Measurements from ENCODE around the gene KRTAP19-8.

KRTAP19-8 gene, protein sequence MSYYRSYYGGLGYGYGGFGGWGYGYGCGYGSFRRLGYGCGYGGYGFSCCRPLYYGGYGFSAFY

DNA sequence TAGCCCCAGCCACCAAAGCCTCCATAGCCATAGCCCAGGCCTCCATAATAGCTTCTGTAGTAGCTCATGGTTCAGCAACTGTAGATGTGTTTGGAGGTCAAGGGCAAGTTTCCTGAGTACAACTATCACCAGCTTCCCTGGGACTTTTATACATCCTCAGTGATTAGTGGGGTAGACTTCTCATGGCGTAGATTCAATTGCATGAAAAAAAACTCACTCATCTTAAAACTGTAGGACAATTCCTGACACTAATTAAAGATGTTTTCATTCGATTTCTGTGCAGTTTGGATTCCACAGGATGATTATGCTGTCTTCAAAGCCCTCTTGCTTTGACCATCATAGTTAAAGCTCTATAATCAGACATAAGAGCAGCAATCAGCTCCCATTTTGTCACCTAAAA, at the start of gene KRTAP19-8:
KRTAP19-8 (minus strand) TSS at position 101 of the 400 bp plus-strand sequence; CDS start at position 68, 33 bp downstream.
- DNase-seq = no peak

DNA sequence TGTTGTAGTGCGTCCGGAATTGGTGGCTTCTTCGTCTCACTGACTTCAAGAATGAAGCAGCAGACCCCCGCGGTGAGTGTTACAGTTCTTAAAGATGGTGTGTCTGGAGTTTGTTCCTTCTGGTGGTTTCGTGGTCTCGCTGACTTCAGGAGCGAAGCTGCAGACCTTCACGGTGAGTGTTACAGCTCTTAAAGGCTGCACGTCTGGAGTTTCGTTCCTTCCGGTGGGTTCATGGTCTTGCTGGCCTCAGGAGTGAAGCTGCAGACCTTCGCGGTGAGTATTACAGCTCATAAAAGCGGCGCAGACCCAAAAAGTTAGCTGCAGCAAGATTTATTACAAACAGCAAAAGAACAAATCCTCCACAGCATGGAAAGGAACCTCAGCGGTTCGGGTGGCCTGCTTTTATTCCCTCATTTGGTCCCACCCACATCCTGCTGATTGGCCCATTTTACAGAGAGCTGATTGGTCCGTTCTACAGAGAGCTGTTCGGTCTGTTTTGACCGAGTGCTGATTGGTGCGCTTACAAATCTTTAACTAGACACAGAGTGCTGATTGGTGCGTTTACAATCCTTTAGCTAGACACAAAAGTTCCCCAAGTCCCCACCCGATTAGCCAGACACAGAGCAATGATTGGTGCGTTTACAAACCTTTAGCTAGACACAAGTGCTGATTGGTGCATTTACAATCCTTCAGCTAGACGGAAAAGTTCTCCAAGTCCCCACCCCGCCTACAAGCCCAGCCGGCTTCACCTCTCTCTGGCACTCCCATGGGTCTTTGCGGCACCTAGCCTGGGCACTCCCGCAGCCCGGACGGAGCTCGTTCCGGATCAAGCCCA, 49.6 kb upstream of the KRTAP19-8 start:
- no peak for DNase-seq

DNA sequence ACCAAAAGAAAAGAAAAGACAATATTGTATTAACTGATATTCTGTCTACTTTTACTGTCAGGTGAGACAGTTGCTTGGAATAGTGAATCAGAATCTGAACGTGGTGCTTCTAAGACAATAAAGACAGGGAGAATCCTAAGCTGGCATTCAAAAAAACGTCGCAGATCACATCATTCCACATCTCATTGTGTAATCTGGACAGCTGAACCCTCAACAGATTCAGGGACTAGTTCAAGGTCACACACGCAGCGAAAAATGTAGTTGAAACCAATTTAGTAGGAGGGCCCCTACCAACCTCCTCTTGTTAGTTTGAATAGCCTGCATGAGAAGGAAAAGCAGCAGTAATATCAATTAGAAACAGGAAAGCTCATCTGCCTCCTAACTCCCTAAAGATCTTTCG, 46.4 kb upstream of the KRTAP19-8 start:
- DNase-seq = no peak

DNA sequence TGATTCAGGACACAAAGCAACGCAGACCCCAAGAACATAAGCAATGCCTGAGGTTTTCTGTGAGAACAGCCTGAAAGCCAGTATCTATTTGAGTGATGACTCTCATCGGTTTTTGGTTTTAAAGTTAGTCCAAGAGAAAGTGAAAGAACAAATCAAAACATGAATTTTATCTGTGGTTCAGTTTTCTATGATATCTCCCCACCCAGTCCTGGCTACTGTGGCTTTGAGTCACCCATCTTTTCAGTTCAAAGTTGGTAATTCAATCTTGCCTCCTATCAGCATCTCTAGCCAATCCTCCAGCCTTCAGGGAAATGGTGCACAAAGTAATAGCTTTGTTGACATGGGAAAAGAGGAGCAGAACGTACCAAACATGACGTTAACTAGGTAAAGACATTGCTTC, 40.5 kb upstream of the KRTAP19-8 start:
- DNase-seq = no peak

DNA sequence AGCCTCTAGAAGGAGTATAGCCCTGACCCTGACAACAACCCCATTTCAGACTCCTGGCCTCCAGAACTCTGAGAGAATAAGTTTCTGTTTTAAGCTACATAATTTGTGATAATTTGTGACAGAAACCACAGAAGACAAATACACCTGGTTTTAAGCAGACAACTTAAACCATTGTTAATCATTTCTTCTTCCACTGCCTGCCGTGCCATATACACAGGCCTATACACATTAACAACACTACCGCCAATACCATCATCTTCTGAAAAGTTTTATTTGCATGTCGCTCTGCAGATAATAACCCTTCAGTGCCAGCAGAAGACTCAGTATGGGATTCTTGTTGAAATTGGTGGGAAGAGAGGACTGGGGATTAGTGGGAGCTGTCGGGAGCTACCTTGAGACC, 39.9 kb upstream of the KRTAP19-8 start:
- DNase-seq = no peak

DNA sequence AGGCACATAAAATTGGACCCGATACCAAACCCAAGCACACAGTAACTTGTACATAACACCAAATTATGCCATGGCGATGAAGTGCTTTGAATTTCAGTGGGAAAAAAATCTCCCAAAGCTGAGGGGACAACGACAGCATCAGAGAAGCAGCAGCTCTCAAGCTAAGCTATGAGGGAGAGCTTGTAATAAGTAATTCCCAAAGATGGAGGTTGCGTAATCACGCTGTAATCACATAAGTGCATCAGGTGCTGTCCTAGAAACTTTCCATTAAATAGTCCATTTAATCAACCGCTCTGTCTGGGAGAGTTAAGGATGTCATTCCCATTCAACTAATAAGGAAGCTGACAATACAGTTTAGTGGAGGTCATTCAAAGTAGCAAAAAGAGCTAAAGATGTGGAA, 37.6 kb upstream of the KRTAP19-8 start:
- DNase-seq = no peak

DNA sequence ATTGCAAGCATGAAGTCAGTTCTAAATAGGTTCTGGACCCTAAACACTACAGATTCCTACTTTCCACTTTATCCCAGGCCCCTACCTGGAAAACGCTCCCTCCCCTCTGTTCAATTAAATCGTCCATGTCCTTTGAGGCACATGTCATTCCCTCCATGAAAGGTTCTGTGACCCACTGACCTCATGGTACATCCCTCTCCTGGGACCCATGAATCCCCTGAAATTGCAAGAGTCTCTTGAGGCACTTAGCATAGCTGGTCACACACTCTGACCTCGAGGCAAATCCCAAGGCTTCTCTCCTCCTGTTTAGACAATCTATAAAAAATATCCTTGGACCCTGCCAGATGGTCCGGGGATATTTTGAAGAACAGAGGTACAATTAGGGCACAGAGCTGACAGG, 34.3 kb upstream of the KRTAP19-8 start:
- DNase-seq = no peak

DNA sequence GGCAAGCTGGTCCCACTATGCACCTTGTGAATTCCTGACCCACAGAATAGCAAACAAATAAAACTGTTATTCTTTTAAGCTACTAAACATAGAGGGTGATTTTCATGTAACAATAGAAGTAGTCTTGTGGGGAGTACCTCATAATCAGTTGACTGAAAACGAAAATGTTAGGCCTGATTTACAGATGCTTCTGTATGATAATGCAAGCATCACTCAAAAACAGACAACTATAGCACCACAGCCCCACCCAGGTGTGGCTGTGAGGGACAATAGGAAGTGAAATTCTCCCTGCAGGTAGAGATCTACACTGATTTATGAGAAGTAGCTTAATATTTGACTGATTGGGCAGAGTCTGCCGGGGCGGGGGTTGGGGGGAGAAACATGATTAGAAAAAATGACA, 26.5 kb upstream of the KRTAP19-8 start:
- no peak for DNase-seq

DNA sequence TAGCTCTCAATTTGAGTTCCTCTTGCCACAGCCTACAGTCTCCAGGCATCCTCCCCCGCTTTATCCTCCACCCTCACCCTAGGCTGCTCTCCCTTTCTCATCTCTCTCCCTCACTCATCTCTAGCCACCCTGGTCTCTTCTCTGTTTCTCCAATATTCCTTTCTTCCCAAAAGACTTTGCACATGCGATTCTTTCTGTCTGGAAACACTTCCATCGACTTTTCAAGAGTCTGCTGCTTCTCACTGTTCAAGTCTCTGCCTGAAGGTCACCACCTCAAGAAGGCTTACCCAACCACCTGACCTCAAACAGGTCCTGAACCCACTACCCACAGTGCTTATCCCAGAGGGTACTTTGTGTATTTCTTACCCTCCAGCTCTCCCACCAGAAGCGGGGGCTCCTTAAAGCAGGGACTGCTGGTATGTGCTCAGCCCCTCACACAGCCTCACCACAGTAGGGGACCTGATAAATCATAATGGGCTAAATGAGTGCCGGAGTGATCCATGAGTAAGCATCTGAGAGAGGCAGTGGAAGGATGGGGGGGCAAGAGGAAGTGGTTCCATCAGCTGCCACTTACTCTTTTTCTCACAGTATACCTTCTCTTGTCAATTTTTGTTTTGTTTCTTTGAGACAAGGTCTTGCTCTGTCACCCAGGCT, 14.3 kb upstream of the KRTAP19-8 start:
- no peak for DNase-seq

DNA sequence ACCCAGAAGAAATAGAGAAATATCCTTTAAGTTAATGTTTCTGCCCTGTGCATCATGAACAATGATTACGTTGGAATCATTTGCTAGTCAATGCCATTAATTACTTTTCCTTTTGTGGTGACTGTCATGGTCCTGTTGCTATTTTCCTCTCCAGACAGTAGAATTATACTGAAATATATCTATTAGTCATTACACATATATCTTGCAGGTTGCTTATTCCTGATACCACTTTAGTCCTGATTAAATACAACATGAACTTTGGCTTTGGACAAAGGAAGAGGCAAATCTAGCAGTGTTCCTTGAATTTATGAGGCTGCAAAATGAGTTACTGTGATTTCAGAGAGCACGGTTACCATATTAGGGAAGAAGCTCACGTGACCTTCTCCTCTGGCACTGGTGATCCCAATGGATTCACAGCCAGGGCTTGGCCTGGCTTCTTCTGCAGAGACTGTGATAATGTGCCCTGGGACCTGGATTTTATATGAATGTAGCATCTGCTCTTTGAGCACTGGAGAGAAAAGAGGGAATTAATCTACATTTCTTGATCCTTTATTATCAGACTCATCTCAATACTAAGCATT, 12.4 kb upstream of the KRTAP19-8 start:
- DNase-seq = no peak

DNA sequence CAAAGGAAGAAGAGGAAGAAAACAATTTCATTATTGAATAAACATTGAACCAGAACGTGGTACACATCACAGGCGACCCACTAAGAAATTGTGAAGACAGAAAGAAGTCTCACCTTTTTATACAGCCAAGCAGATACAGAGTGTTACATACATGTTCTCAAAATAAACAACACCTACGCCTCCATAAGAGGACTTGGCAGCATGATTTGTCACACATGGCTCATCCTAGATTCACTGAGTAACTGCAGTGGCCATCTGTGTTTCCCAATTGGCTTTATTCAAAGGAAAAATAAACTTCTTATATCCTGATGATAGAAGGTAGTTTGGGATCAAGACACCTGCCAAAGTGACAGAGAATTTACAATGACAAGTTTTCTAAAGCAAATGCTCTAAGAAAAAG, 7.6 kb upstream of the KRTAP19-8 start:
- no peak for DNase-seq

DNA sequence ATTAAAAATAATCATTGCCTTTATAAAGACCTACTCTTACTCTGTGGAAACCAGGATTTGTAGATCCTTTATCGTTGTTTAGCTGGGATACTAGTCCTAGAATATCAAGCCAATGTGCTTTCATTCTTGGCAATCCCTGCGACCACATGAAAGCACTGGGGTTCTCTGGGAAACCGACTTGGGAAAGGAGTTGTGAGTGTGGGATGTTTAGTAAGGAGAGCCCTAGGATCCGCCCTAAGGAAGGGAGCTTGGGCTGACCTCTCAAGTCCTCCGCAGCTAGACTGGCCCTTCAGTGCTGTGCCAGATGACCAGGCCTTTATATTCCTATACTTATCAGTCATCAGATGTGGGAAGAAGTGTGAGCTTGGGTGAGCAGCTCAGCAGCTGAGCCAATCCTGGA, 5.2 kb upstream of the KRTAP19-8 start:
- DNase-seq = no peak

DNA sequence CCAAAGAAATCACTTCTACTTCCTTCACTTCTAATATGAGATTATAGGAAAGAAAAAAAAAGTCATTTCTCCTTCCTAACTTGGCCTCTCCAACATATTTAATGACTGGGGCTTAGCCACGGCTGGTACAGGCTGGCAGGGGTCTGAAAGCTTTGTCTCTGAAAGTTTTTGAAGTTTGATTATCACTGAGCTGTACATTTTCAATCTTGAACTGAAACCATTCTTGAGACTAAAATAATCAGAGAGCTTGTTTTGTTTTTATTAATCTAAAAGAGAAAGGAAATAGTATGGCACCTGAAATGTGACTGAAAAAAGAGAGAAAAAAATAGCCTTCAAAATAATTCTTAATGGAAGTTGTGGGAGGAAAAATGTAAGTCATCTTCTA, 3.8 kb upstream of the KRTAP19-8 start:
- no peak for DNase-seq

DNA sequence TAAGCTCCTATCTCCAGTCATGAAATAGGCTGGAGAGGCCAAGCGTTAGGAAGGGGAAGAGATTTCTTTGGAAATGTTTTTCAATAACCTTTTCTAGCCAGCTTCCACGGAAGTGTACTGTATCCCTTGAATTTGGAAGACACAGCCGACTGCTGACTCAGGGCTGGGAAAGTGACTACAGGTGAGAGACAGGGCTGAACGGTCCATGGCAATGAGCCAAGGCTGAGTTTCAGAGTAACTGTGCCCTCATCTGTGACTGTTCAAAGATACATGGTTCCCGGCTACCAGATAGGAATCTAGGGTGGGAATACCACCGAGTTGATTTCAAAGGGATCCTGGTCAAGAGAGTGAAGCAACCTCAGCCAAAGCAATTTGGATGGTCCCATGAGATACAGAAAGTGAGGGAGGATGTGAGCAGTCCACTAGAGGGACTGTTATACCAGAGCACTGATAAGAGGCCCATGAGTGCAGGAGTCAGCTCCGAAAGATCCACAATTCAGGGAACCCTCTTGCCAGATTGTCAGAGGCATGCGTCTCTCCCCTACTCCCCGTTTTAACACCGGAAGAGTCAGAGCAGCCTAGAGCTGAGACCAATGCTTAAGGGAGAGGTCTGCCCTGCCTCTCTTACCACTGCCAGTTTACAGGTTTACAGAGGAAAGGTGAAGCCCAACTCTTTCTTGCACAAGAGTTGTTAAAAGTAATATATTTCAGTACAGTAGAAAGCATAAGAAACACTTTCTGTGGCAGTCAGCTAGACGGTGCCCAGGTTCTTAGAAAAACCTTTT, 3.2 kb upstream of the KRTAP19-8 start:
- DNase-seq = no peak

DNA sequence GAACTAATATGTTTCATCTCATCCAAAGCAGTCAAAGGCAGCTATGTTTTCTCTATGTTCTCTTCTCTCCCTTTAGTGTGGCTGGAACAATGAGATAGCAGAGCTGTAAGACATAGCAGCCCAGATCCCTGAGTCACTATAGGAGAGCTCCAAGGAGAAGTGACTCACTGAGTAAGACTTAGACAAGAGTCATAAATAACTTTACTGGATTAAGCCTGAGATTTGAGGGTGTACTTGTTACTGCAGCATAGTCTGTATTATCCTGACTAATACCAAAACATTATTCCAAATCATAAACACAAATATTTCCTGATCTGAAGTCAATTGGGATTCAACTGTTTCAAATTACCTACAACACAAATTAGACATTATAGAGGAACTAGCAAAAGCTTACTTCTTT, 3.9 kb downstream of the KRTAP19-8 start:
- no peak for DNase-seq

DNA sequence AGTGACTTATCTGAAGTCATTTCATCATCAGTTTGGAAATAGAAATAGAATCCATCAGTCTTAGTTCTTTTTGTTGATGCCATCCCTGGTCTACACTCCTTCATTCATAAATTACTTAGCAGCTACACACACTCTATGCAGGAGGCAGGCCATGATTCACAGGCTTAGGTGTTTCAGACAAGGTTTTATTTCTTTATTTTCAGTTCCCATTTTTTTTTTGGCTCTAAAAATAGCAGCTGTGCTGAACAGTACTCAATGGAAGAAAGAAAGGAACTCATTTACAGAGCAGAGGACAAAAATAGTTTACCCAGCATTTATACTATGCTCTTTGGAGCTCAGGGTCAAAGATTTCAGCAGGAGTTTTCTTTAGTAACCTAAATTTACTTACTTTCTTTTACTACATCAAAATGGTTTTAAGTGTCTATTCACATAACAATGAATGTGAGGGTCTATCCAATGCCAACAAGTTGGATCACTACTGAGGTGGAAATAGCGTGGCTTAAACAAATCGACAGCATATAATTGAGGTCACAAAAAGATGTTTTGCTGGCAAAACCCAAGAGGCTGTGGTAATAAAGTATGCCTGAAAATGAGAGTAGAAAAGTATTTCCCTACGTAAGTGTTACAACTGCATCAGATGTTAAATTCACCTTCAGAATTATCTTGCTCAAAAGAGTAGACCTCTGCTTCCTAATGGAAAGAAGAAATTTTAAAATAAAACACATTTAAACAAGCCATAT, 7.7 kb downstream of the KRTAP19-8 start:
- DNase-seq = no peak

DNA sequence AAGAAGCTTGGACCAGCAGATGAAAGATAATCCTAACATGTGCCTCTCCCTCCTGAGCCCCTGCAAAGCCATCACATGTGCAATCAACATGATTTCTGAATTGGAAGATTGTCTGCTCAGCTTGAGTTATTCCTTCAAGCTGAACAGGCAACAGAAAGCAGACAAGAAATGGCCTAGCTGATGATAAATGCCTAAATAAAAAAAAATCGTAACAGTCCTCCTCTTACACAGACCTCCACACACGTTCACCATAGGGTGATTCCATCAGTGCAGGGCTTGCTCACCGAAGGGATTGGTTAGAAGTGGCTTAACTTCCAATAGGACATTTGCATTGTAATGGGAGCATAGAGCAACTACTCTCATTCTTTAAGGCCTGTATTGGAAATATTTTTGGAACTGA, 14.6 kb downstream of the KRTAP19-8 start:
- DNase-seq = no peak

DNA sequence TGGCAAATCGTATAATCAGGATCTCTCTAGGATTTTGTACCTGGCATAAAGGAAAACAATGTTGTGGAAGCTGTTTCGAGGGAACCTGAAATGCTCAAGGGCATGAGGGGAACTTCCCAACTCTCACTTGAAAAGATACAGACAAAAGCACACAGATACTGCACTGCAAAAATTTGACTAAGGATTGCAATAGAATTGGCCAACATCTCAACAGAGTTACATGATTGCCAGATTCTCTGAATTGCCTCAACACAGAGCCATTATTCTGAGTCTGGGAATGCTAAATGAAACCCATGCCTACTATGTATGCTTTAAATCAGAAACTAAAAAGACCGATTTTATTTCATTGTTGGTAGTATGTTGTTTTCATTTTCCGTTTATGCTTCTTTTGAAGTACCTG, 16.0 kb downstream of the KRTAP19-8 start:
- no peak for DNase-seq

DNA sequence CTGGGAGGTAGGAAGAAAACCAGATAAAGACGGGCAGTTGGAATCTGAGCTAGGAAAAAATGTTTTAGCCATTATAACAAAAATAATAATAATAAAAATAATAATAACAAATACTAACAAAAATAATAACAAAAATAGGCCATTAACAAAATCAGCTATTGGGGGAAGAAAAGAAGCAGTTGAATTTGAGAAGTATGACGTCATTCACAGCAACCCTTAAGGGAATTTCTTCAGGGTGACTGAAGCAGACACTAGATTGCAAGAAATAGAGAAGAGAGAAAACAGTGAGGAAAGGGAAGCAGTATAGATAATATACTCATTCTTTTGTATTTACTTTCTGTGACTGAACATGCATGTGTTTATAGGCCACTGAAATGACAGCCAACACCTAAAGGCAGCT, 20.0 kb downstream of the KRTAP19-8 start:
- no peak for DNase-seq

DNA sequence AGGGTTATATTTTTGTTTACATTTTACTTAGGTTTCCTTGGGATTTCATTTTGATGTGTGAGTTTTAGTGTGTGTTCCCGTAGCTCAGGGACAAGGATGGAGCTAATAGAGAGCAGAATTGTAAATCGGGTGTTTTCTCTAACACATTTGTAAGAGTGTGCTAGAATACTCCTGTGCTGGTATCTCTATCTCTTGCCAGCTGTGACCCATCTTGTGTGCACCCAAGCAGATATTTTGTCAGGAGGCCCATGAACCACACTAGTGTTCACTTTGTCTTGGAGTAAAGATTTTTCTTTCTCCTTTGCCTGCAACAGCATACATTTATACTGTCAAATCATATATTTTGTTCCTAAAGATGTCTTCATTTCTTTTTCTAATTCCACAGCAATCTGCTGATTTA, 23.4 kb downstream of the KRTAP19-8 start:
- DNase-seq = no peak

DNA sequence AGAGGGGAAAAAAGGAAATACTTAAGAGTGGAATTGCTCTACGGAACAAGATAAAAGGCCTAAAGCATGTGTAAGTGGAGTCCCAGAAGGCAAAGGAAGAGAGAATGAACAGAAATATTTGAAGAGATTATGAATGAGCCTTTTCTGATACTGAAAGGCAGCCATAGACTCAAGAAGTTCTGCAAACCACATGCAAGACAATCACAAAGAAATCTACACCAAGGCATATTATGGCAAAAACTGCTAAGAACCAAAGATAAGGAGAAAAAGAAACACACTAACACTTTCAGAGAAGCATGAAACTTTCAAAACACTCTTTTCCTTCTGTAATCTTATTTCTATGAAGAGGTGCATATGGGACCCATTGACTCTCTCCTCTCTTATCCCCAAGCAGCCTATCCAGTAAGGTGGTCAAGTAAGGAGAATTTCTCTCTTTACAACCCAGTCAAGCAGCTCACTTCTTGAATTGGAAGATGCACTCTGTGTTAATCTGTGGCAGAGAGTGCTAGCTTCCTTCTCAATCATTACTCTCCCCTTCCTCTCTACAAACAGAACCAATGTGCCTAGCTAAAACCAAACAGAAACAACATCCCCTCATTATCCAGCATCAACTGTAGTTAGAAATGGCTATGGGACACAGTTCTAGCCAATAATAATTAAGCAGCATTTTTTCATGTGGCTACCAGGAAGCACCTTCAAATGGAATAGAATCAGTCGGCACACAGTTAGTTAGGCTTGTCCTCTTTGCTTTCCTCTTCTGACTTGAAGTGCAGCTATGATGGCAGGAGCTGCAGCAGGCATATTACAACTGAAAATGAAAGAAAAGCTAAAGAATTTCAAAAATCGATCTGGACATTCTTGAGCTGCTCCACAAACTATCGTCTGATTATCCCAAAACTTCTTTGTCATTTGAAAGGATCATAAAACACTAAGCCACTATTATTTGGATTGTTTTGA, 25.9 kb downstream of the KRTAP19-8 start:
- DNase-seq = no peak

Measured in NCI-H1694 (cell line).